Measurements from ENCODE around the gene CFDP1. TPM values are rescaled to one million over a fixed set of nuclear protein-coding genes. Genes with fewer than 3 reads are reported as not detected.

Gene CFDP1
- total RNA-seq, 1 experiment from 2014 or later = 44.7 TPM

DNA sequence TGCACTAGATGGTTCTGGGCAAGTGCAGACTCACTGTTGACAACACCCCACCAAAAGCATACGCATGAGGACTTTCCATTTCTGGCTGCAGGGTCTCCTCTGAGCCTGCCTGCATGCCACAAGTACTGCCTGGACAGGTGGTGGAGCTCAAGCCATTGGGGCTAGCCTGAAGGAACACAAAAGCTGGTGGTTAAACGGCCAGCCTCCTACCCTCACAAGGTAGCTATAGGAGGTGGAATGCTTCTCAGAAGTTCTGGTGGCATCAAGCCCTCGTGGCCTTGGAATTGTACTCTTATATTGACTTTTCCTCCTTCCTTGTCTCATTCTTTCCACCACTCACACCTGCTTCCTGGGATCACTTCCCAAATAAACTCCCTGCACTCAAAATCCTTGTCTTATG is 125.3 kb downstream of the CFDP1 start:
- H3K9me3 Mint-ChIP-seq (ENCODE audit: unreplicated experiment) = no peaks in the 10 kb centered on the region
- H3K36me3 Mint-ChIP-seq (ENCODE audit: insufficient read depth, unreplicated experiment) = peaks cover 11% of the 10 kb centered on the region
- TF ChIP-seq, protein P1, sequence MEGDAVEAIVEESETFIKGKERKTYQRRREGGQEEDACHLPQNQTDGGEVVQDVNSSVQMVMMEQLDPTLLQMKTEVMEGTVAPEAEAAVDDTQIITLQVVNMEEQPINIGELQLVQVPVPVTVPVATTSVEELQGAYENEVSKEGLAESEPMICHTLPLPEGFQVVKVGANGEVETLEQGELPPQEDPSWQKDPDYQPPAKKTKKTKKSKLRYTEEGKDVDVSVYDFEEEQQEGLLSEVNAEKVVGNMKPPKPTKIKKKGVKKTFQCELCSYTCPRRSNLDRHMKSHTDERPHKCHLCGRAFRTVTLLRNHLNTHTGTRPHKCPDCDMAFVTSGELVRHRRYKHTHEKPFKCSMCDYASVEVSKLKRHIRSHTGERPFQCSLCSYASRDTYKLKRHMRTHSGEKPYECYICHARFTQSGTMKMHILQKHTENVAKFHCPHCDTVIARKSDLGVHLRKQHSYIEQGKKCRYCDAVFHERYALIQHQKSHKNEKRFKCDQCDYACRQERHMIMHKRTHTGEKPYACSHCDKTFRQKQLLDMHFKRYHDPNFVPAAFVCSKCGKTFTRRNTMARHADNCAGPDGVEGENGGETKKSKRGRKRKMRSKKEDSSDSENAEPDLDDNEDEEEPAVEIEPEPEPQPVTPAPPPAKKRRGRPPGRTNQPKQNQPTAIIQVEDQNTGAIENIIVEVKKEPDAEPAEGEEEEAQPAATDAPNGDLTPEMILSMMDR (IDR thresholded peaks at IDR 0.05; ENCODE audit: unreplicated experiment) = no peak
- BruUV-seq (replicated peaks) = no TSS peak
- intact Hi-C loops (cut with micrococcal nuclease) = no loop called here
- POLR2A ChIA-PET = interaction anchor here (0.9 to 5.3 kb wide), 7 partner anchors 11 to 77 kb away, joined by 3 to 106 read pairs (median 33); partner anchors contain the start of gene BCAR1
- no peak overlapping the region for H3K4me3 Mint-ChIP-seq (ENCODE audit: unreplicated experiment)
- CTCF ChIA-PET = interaction anchor here (0.5 to 6.6 kb wide), 8 partner anchors 13 to 341 kb away, joined by 3 to 46 read pairs (median 3); no protein-coding TSS in a partner anchor
- H3K4me1 Mint-ChIP-seq (ENCODE audit: insufficient read depth, unreplicated experiment) = peaks cover 41% of the 10 kb centered on the region
- H3K27me3 Mint-ChIP-seq (ENCODE audit: insufficient read depth, unreplicated experiment) = no peaks in the 10 kb centered on the region
- H3K27ac Mint-ChIP-seq (ENCODE audit: low read depth, unreplicated experiment) = peak overlapping the region; percentile 54
- no peak for DNase-seq (ENCODE audit: unreplicated experiment)

DNA sequence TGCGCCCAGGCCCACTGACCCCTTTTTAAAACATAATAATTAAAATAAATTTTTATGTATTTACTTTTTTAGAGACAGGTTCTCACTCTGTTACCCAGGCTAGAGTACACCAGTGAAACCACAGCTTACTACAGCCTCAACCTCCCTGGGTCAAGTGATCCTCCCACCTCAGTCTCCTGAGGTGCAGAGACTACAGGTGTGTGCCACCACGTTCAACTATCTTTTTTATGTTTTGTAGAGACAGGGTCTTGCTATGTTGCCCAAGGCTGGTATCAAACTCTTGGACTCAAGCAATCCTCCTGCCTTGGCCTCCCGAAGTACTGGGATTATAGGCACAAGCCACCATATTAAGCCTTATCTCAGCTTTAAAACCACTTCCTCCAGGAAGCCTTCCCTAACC is 125.8 kb downstream of the CFDP1 start:
- H3K27ac Mint-ChIP-seq (ENCODE audit: low read depth, unreplicated experiment) = no peak overlapping the region
- CTCF ChIA-PET = interaction anchor here (0.5 to 6.6 kb wide), 12 partner anchors 36 to 342 kb away, joined by 3 to 46 read pairs (median 3); no protein-coding TSS in a partner anchor

DNA sequence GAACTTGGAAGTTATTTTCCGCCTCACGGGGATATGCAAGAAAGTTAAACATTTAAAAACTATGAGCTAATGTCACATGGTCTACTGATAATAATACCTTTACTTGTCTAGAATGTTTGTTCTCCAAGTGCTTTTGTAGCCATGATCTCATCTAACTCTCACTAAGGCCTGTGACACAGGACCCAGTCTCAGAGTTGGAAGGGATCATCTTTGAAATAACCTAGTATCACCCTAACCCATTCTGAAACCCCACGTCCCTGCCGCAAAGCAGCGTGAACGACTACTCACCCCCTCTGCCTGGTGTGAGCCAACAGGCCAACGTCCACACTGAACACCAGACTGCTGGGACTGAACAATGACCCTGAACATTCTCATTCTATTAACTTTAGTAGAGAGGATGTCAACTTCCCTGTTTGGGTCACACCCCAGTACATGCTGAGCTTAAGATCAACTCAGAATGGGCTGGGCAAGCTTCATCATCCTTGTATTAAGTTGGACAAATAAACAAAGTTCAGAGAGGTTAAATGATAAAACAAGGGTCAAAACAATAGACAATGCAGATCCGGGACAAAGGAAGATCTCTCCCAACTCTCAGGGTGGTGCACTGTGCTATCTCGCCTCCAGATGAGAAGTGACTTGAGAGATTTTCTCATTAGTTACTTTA is 127.1 kb downstream of the CFDP1 start:
- no peaks in the 10 kb centered on the region for H3K9me3 Mint-ChIP-seq (ENCODE audit: unreplicated experiment)
- intact Hi-C loops (cut with micrococcal nuclease) = no loop called here
- CTCF ChIA-PET = interaction anchor here (0.6 to 6.6 kb wide), 24 partner anchors 10 to 211 kb away, joined by 3 to 46 read pairs (median 4); no protein-coding TSS in a partner anchor
- no peaks in the 10 kb centered on the region for H3K27me3 Mint-ChIP-seq (ENCODE audit: insufficient read depth, unreplicated experiment)
- peak overlapping the region; percentile 99 for H3K27ac Mint-ChIP-seq (ENCODE audit: low read depth, unreplicated experiment)
- H3K4me3 Mint-ChIP-seq (ENCODE audit: unreplicated experiment) = peak overlapping the region; percentile 65
- DNase-seq (ENCODE audit: unreplicated experiment) = peak; percentile 30
- H3K4me1 Mint-ChIP-seq (ENCODE audit: insufficient read depth, unreplicated experiment) = peaks cover 45% of the 10 kb centered on the region
- no TSS peak for BruUV-seq (replicated peaks)
- TF ChIP-seq, protein P1 (IDR thresholded peaks at IDR 0.05; ENCODE audit: unreplicated experiment) = no peak
- peaks cover 25% of the 10 kb centered on the region for H3K36me3 Mint-ChIP-seq (ENCODE audit: insufficient read depth, unreplicated experiment)
- POLR2A ChIA-PET = interaction anchor here (0.8 to 5.3 kb wide), 32 partner anchors 13 to 249 kb away, joined by 3 to 106 read pairs (median 16); partner anchors contain the start of genes BCAR1 and CFDP1

More for the DNA sequence above, 125.8 kb downstream of the CFDP1 start:
- POLR2A ChIA-PET = interaction anchor here (0.6 to 5.3 kb wide), 10 partner anchors 12 to 78 kb away, joined by 3 to 106 read pairs (median 32); partner anchors contain the start of gene BCAR1
- no TSS peak for BruUV-seq (replicated peaks)
- Mint-ChIP-seq H3K9me3 (ENCODE audit: unreplicated experiment) (no peaks in the 10 kb centered on the region), H3K36me3 (ENCODE audit: insufficient read depth, unreplicated experiment) (peaks cover 12% of the 10 kb centered on the region), H3K4me1 (ENCODE audit: insufficient read depth, unreplicated experiment) (peaks cover 41% of the 10 kb centered on the region), H3K27me3 (ENCODE audit: insufficient read depth, unreplicated experiment) (no peaks in the 10 kb centered on the region), H3K4me3 (ENCODE audit: unreplicated experiment) (no peak overlapping the region)
- TF ChIP-seq, protein P1 (IDR thresholded peaks at IDR 0.05; ENCODE audit: unreplicated experiment) = no peak
- no peak for DNase-seq (ENCODE audit: unreplicated experiment)
- intact Hi-C loops (cut with micrococcal nuclease) = no loop called here

DNA sequence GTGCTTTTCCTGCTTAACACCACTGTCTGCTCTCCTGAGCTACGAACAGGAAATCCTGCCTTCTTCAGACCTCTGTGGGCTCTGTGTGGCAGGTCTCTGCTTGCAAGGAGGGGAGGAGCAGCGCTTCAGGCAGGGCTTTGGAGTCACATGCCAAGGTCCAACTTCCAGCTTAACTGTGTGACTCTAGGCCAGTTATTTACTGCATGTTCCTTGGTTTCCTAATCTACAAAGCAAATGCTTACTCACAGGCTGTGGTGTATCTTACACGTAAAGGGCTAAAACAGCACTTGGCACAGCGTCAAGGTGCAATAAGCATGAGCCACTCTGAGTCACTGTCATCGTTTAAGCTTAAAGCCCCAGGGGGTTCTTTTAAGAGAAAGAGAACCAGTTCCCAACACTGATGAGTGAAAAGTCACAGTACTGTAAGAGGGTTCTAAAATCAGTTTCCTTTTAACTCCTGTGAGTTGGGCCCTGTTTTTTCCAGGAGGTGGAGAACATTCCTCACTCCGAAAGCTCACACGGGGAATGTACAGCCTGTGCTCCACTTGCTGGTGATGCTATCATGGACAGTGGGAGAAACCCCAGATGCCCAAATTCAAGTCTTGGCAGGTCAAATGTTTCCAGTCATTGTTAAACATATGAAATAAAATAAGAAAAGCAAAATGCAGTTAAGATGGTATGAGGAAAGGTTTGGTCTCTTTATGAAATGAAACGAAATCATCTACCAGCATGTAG is 127.8 kb downstream of the CFDP1 start:
- Mint-ChIP-seq H3K27me3 (ENCODE audit: insufficient read depth, unreplicated experiment) (no peaks in the 10 kb centered on the region), H3K4me1 (ENCODE audit: insufficient read depth, unreplicated experiment) (peaks cover 45% of the 10 kb centered on the region), H3K36me3 (ENCODE audit: insufficient read depth, unreplicated experiment) (peaks cover 32% of the 10 kb centered on the region), H3K9me3 (ENCODE audit: unreplicated experiment) (no peaks in the 10 kb centered on the region), H3K27ac (ENCODE audit: low read depth, unreplicated experiment) (peak overlapping the region; percentile 99), H3K4me3 (ENCODE audit: unreplicated experiment) (peak overlapping the region; percentile 65)
- BruUV-seq (replicated peaks) = TSS peak; percentile 90
- intact Hi-C loops (cut with micrococcal nuclease) = loop anchor here (1.0 kb wide), 6 partner anchors 37 to 80 kb away; no protein-coding TSS in a partner anchor
- DNase-seq (ENCODE audit: unreplicated experiment) = peak; percentile 100
- POLR2A ChIA-PET = interaction anchor here (0.6 to 5.3 kb wide), 47 partner anchors 9 to 249 kb away, joined by 3 to 106 read pairs (median 7); partner anchors contain the start of genes BCAR1, CFDP1 and ZFP1
- CTCF ChIA-PET = interaction anchor here (0.6 to 6.6 kb wide), 28 partner anchors 10 to 212 kb away, joined by 3 to 46 read pairs (median 4); partner anchors contain the start of gene BCAR1
- TF ChIP-seq, protein P1 (IDR thresholded peaks at IDR 0.05; ENCODE audit: unreplicated experiment) = no peak

All from MCF 10A (cell line).